GM18502 (cell line): ENCODE data around the gene PROK2.

Experiments used
- ATAC-seq: cut with Tn5 transposase; IDR thresholded peaks from one replicate; pipeline ENCODE4 v1.9.1; 2021; ENCODE audit warnings: mild to moderate bottlenecking; ENCODE audit not compliant: unreplicated experiment, poor library complexity

Gene PROK2, protein sequence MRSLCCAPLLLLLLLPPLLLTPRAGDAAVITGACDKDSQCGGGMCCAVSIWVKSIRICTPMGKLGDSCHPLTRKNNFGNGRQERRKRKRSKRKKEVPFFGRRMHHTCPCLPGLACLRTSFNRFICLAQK

DNA sequence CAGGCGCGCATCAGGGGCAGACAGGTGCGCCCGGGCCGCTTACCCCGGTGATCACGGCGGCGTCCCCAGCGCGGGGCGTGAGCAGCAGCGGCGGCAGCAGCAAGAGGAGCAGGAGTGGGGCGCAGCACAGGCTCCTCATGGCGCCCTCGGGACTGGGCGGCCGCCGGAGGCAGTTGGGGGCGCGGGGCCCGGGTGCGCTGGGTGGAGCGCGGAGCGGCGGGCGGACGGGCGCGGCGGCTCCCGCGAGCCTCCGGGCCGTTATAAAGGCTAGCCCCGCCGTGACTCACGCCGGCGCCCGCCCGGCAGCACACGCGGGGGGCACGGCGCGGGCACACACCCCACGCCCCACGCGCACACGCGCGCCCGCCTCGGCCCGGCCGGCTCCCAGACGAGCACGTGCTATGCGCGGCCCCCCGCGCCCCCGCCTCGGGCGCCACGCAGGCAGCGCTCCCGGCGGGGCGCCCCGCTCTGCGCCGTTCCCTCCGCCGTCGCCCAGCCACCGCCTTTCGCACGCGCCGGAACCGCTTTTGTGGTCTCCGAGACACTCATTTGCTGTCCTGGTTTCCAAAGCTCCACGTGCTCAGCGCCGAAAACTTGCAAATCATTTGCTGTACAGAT lies at the start of gene PROK2:
PROK2 (minus strand) TSS at position 235 of the 618 bp plus-strand sequence; CDS start at position 139, 96 bp downstream.
- ATAC-seq, result no peak

DNA sequence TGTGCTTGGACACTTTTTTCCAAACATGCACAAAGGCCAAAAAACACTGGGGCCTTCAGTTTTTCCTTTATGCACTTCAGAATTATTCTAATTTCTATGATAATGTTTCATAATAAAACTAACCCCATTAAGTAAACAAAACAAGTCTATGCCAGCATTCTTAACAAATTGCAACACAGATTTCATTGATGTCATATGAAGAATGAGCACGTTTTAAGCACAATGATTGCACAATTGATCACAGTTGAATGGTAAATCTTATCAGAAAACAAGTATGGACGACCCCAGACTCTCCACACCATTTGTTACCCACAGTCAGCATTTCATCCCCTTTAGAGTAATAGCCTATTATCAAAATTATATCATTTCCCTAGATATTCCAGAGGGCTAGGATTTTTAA lies 46.7 kb upstream of the PROK2 start:
- no peak for ATAC-seq

DNA sequence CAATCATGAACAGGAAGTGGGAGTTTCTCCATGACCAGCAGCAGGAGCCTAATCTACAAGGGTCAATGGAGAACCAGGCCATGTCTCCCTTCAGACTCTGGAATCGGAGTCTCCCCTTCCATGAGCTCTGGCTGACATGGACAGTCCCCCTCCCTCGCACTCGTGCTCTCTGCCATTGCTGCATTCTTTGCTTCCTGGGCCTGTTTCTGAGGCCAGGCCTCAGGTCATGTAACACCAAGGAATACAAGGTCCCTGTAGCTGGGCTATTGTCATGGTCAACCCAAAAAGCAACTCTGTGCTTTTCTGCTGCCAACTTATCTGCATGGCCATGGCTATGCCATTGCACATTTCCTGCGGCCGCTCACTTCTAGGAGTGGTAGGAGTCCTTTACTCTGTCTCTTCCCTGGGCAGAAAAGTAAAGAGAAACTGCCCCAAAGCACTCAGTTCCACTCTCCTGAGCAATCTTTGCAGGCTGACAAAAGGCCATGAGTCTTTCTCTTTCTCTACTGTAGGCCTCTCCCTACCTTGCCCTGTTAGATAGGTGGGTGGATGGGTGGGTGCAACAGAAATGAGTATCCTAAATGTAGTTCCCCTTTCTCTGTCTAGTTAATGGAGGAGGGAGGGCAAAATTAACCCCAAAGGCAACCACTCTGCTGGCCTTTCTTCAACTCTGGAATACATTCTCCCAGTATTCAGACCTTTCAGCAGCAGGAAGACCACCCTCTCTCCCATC lies 40.8 kb upstream of the PROK2 start:
- ATAC-seq, result no peak

DNA sequence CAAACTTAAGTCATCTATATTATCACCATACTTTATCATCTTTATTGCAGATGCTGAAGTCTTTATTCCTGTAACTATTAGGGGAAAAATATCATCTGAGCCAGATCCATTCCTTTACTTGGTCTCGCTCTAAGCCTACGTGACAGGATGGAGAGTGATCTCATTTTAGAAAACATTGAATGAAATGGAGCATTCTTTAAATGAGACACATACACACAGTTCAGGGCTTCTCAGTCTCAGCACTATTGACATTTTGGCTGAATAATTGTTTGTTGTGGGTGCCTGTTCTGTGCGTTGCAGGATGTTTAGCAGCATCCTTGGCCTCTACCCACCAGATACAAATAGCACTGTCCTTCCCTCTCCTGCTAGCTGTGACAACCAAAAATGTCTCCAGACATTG lies 36.2 kb upstream of the PROK2 start:
- ATAC-seq, result no peak

DNA sequence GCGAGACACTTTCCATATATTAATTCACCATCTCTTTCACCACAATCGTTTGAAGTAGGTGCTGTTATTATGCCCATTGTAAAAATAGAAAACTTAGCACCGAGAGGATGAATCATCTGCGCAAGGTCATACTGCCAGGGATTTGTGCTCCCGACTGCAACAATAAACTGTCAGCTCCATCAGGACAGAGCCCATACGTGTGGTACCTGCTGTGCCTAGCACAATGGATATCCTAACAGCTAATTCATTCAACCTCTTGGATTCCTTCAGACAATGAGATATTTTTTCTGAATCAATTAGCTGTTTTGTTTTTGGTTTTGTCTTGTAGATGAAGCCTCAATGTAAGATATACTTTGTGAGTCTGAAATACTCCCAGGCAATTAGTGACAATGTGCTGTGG lies 32.3 kb upstream of the PROK2 start:
- no peak for ATAC-seq

DNA sequence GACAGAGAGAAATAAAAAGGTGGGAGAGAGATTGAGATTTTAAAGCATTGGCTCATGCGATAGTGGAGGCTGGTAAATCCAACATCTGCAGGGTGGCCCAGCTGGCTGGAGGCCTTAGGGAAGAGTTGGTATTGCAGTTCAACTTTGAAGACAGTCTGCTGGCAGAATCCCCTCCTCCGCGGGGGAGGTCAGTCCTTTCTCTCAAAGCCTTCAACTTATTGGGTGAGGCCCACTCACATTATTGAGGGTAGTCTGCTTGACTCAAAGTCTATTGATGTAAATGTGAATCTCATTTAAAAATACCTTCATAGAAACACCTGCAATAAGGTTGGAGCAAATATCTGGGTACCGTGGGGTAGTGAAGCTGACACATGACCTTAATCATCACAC lies 31.8 kb upstream of the PROK2 start:
- ATAC-seq, result no peak

DNA sequence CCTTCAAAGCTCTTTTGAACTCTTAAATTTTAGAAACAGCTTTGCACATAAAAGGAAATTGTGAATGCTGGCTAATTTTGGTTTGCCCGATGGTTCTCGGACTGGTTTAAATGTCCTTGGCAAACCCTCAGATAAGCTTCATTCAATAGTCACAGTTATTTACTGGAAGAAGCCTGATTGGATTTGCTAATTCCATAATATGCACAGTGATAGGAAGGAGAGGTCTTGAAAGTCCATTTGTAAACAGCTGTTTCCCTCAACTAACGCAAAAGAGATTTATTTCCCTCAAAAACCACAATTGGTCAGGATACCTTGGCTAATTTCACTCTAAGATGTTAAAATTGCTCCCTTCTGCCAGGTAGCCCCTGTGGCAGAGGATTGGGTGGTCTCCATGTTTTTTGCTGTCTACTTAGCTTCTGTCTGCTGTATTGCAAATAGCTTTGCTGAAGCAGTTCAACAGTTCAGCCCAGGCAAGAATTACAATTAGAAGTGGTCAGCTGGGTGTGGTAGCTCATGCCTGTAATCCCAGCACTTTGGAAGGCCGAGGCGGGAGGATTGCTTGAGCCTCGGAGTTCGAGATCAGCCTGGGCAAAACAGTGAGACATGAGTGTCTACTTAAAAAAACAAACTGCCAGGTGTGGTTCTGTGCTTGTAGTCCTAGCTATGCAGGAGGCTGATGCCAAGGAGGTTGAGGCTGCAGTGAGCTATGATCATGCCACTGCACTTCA lies 30.6 kb upstream of the PROK2 start:
- ATAC-seq, result no peak

DNA sequence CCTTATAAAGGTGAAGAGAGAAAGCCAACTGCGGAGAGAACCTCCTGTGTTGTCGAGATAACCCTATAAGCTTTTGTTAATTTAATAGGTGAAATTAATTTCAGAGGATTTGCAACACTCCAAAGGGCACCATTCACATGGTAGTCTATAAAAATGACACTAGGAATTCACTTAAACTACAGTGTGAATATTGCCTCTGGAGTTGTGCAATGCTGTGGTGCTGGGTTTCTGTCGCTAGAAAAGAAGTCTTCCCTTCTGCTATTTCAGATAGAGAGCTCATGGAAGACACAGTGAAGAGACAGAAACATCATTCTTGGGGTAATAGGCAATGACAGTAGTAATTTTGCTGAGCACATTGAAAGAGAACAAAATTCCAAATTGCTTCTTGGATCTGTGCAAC lies 28.8 kb upstream of the PROK2 start:
- ATAC-seq, result no peak

DNA sequence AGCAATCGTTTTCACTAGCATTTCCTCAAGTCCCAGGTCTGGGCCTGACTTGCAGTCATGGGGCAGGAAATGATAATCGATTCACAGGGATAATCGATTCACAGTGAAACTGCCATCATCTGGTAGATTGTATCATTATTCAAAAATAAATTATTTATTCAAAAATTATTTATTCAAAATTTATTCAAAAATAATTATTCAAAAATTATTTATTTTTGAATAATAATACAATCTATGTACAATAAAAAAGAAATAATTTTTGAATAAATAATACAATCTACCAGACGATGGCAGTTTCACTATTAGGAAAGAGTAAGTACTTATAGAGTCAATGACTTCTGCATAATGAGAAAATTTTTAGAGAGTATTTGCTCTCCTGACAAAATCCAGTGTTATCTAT lies 28.1 kb upstream of the PROK2 start:
- no peak for ATAC-seq

DNA sequence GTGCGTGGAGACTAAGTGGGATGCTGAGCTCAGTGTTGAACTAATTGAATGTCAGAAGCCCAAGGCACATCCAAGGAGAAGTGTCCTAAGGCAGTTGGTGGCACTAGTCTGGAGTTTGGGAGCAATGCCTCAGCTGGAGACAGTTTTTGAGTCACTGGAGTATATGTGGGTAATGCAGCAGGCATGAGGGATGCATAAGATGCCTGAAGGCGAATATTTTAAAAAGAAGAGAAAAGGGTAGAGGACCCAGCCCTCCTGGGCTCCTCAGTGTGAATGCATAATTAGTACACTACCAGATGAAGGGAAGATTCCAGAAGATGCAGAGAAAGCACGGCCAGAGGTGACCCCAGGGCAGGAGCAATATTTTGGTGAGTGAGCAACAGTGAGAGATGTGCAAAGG lies 25.1 kb upstream of the PROK2 start:
- no peak for ATAC-seq

DNA sequence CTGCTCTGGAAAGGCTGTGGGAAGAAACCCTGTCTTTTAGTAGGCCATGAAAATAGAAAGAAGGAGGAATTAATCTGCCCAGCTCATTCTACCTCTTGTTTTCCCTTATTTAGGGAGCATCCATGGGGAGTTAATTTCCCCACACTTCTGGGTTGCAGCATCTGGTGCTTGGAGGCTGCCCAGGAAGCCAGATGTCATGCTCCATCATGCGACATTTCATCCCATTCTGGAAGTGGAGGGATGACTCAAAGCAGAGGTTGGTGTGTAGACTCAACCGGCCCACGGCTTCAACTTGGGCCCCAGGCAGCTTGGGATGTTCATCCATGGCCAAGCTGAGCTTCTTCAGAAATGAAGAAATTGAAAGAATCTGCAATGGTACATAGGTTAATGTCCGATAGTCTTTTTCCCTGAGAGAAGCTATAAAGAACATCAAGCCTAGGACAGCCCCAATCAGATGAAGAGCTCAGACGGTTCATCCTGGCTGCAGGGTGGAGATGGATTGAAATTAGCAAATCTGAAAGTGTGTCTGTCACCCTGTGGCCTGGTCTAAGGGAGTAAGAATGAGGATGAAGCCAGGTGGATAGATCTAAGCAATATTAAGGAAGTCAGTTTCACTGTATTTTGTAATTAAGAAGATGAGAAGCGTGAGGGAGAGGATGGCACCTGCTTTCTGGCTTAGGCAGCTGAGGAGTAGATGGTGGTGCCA lies 24.5 kb upstream of the PROK2 start:
- ATAC-seq, result no peak

DNA sequence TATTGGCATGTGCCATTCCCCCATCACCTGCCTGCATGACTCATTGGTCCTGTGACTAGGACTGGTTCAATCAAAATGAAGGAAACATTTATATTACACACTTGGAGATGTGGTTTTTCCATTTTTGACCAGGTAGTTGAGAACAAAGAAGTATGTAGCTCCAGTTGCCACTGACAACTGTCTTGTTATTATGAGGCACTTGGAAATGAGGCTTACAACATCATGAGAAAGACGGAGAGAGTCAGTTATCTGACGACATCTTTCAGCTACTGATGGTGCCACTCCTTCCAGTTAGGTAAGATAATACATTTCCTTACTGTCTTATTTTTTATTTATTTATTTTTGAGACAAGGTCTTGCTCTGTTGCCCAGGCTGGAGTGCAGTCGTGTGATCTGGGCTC lies 21.8 kb upstream of the PROK2 start:
- no peak for ATAC-seq

DNA sequence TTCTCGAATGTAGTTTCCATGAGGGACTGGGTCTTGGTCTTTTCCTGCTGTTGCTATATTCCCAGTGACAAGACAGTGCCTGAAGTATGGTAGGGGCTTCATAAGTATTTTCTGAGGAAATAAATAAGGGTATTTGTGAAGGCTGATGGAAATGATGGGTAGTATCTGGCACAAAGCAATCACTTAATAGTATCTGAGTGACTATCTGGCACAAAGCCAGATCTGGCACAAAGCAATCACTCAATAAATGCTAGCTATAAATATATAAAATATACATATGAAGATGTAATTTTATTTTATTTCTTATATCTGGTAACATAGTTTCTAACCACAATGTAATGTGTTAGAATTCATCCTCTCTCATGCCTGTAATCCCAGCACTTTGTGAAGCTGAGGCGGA lies 20.7 kb upstream of the PROK2 start:
- no peak for ATAC-seq

DNA sequence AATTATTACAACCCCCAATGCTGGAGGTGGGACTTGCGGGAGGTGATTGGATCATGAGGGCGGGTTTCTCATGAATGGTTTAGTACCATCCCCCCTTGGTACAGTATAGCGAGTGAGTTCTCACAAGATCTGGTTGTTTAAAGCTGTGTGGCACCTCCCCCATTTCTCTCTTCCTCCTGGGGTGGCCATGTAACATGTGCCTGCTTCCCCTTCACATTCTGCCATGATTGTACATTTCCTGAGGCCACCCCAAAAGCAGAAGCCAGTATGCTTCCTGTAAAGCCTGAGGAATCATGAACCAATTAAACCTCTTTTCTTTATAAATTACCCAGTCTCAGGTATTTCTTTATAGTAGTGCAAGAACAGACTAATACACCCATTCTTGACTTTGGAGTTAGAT lies 20.3 kb upstream of the PROK2 start:
- no peak for ATAC-seq

DNA sequence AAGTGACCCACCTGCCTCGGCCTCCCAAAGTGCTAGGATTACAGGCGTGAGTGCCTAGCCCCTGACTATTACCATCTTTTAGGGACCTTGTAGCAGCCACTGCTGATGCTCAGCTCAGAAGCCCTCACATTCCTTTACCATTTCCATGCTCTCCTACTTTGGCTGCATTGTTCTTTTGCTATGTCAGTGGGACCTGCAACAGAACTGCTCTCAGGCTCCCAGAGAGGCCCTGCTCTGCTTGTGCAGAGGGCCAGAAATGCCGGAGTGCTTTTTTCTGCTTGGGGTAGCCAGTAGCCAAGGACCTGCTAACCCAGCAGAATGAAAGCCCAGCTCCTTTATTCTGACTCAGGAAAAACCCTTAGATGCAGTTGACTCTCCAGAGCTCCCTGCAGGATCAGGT lies 18.3 kb upstream of the PROK2 start:
- ATAC-seq, result no peak

DNA sequence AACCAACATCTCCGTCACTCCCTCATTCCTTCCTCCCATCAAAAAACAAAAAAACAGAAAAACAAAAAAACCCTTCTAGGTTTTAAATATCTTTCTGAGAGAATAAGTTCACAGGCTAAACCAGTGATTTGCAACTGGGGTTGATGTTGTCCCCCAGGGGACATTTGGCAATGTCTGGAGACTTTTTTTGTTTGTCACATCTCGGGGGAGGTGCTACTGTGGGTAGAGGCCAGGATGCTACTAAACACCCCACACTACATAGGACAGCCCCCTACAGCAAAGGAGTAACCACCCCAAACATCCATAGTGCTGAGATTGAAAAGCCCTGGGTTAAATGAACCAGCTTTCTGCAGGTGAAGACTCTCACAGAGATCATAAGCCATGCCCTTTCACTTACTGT lies 17.0 kb upstream of the PROK2 start:
- ATAC-seq, result no peak

DNA sequence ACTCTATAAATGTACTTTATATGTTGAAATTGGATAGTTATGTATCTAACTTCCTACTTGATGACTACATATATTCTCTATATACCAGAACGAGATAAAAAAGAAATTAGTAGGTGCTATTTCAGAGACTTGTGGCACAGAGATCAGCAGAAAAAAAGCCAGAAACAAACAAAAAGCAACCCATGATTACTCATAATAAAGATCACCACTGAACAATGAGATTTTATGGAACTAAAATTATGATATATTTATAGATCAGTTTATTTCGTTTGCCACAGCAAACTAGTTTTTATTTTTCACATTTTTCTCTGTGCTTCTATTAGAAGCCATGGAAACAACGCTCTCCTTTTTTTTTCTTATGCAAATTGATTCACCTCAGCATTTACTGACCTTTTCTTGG lies 15.1 kb upstream of the PROK2 start:
- ATAC-seq, result no peak

DNA sequence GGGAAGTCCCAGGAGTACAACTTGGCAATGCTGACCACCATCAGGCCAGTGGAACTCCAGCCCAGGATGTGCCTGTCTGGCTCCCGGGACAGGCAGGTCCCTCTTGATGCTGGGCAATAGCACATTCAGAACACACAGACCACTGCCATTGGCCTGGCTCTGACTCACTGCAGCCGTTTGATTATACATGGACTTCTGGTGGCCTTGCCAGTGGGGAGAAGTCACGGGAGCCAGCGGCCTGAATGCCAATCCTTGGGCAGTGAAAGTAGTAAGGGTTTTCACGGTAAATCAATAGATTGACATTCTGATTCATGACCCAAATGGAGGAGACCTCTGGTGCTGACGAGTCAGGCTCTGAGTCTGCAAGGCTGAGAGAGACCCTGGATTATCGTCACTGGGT lies 12.5 kb upstream of the PROK2 start:
- ATAC-seq, result no peak

DNA sequence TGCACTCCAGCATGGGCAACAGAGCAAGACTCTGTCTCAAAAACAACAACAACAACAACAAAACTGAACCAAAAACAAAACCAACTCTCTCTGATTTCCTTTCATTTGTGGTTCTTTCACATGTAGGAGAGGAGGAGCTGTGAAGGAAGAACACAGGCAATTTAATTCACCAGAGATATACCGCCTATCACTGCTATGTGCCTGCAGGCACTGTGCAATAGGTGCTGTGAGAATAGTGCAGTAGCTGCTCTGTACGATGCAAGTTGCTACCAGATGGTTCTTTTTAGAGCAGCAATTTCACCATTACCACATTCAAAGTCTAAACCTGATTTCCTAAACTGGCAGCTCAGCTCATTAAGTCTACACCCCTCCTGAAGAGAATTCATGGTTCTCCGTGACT lies 11.3 kb upstream of the PROK2 start:
- no peak for ATAC-seq

DNA sequence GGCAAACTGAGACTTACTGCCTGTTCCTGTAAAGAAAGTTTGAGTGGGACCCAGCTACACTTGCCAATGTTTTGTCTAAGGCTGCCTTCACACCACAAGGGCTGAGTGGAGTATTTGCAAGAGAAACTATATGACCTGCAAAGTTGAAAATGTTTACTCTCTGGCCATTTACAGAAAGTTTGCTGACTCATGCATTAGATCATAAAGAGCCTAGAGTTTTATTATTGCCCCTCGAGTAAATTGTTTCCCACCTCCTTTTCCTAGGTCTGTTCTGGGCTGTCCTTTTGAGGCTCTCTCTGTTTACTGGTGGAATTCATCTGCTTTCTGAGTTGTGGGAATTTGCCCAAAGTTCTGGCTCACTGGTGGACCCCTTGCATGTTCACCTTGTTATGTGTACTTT lies 6.7 kb upstream of the PROK2 start:
- no peak for ATAC-seq

DNA sequence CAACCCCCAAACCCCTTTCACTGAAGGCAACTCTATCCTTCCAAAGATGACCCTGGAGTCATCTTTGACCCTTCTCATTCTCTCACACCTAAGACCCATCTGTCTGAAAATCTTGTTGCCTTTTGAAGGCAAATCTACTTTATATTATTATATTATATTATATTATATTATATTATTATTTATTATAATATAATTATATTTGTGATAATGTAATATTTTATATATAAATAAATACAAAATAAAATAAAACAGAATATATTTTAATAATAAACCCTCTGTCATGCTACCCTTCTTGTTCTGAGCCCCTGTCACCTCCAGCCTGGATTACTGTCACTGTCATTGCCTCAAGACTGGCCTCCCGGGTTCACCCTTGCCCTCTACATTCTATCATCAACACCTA lies 5.0 kb upstream of the PROK2 start:
- ATAC-seq, result no peak
